Measurements from ENCODE around the gene CAMTA1. TPM values are rescaled to one million over a fixed set of nuclear protein-coding genes. Genes with fewer than 3 reads are reported as not detected.

Gene CAMTA1
- total and polyA plus RNA-seq, 9 of the 15 experiments (the other 6 are each of a cell fraction or from before 2014, with no cell fraction given): 43.9 to 161 (median 65.9) TPM

DNA sequence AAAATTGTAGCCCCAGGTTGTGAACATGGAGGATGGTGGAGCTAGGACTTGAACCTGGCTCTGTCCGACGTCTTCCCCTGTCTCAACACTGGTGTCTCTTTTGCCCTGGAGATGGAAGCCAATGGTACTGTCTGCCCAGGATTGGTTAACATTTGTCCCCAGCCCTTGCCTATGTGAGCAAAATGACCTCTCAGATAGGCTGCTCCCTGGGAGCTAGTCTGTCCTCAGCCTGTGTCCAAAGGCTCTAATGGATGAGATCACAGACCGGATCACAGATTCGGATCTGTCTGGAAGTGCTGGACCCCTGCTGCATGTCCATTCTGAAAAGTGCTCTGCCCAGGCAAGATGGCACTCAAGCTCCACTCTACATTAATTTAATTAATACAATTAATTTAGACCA is 591.4 kb downstream of the CAMTA1 start:
- ChIA-PET POLR2A (no interaction called here), CTCF (ENCODE audit: low intra/inter-chr PET ratio) (no interaction called here)
- Histone ChIP-seq H2AFZ (ENCODE audit: low read depth, low read length) (no peak overlapping the region), H3K27ac (ENCODE audit: extremely low read depth, low read depth, low read length) (no peak overlapping the region), H3K9me3 (replicated peaks; ENCODE audit: control insufficient read depth, insufficient read depth, low read depth, low read length) (no peaks in the 10 kb centered on the region), H4K20me1 (replicated peaks; ENCODE audit: control insufficient read depth, insufficient read depth, low read length) (no peaks in the 10 kb centered on the region; the same call in 1 of the 2 replicates), H3K4me2 (ENCODE audit: insufficient read depth, low read length) (no peak overlapping the region), H3K27me3 (ENCODE audit: control insufficient read depth in 2 of 2, insufficient read depth in 2 of 2, low read length in 2 of 2) (peaks cover 33 to 77% of the 10 kb centered on the region in 2 experiments), H3K36me3 (ENCODE audit: control insufficient read depth, insufficient read depth, low read length) (no peaks in the 10 kb centered on the region), H3K4me3 (no peak overlapping the region), H3K4me1 (replicated peaks in 1 of 2; ENCODE audit: control insufficient read depth in 2 of 2, insufficient read depth in 2 of 2, low read length in 2 of 2) (no peaks in the 10 kb centered on the region; a peak in 2 of 5 replicates), H3K9ac (ENCODE audit: insufficient read depth in 1 of 2, low read depth in 2 of 2, low read length in 2 of 2) (no peak overlapping the region), H3K79me2 (ENCODE audit: control insufficient read depth, insufficient read depth, low read length) (no peaks in the 10 kb centered on the region), H3K9me1 (ENCODE audit: control insufficient read depth, insufficient read depth, low read length) (peaks cover 9% of the 10 kb centered on the region)
- ATAC-seq (no peak), FAIRE-seq (no peak), DNase-seq (ENCODE audit: extremely low read depth in 1 of 4, low spot score in 3 of 4) (no peak)
- BruUV-seq (replicated peaks): no TSS peak
- in situ Hi-C loops (cut with MboI) (loop anchor here (5.0 kb wide), 1 partner anchor 44 kb away; no protein-coding TSS in a partner anchor), intact Hi-C loops (cut with micrococcal nuclease) (no loop called here)
- TF ChIP-seq RFX1 (IDR thresholded peaks at IDR 0.05) (no peak), CC2D1A (IDR thresholded peaks at IDR 0.05) (no peak)
- 2% methylated on average over 4 of the region's 4 CpGs for WGBS (ENCODE audit: insufficient coverage, low coverage, missing lambda C conversion rate)

- Histone ChIP-seq H3K79me2 (ENCODE audit: control insufficient read depth, insufficient read depth, low read length) (no peaks in the 10 kb centered on the region), H2AFZ (ENCODE audit: low read depth, low read length) (no peak overlapping the region), H3K4me1 (replicated peaks in 1 of 2; ENCODE audit: control insufficient read depth in 2 of 2, insufficient read depth in 2 of 2, low read length in 2 of 2) (no peaks in the 10 kb centered on the region), H3K9ac (ENCODE audit: insufficient read depth in 1 of 2, low read depth in 2 of 2, low read length in 2 of 2) (no peak overlapping the region), H3K9me1 (ENCODE audit: control insufficient read depth, insufficient read depth, low read length) (peaks cover 5% of the 10 kb centered on the region), H3K4me2 (ENCODE audit: insufficient read depth, low read length) (no peak overlapping the region), H3K27me3 (ENCODE audit: control insufficient read depth in 2 of 2, insufficient read depth in 2 of 2, low read length in 2 of 2) (peaks cover 21 to 58% of the 10 kb centered on the region in 2 experiments; a peak in 4 of 5 replicates), H3K36me3 (ENCODE audit: control insufficient read depth, insufficient read depth, low read length) (no peaks in the 10 kb centered on the region), H3K9me3 (replicated peaks; ENCODE audit: control insufficient read depth, insufficient read depth, low read depth, low read length) (no peaks in the 10 kb centered on the region), H3K4me3 (no peak overlapping the region), H4K20me1 (replicated peaks; ENCODE audit: control insufficient read depth, insufficient read depth, low read length) (peaks cover 3% of the 10 kb centered on the region; the same call in 1 of the 2 replicates), H3K27ac (ENCODE audit: extremely low read depth, low read depth, low read length) (no peak overlapping the region)
- FAIRE-seq: no peak
- POLR2A ChIA-PET: interaction anchor here (0.6 kb wide), 1 partner anchor 25 kb away, joined by 3 read pairs; no protein-coding TSS in a partner anchor
- intact Hi-C loops (cut with micrococcal nuclease): no loop called here
- ATAC-seq: no peak
- CTCF ChIA-PET (ENCODE audit: low intra/inter-chr PET ratio): no interaction called here
- 0% methylated on average over 14 of the region's 14 CpGs for WGBS (ENCODE audit: insufficient coverage, low coverage, missing lambda C conversion rate)
- DNase-seq (ENCODE audit: extremely low read depth in 1 of 4, low spot score in 3 of 4): no peak
- no TSS peak for BruUV-seq (replicated peaks)
- in situ Hi-C loops (cut with MboI): loop anchor here (5.0 kb wide), 1 partner anchor 46 kb away; no protein-coding TSS in a partner anchor
- TF ChIP-seq NR3C1 (CRISPR knock-in tag; IDR thresholded peaks at IDR 0.05) (no peak), ZNF592 (IDR thresholded peaks at IDR 0.05) (no peak), SMAD2 (IDR thresholded peaks at IDR 0.05; ENCODE audit: low read depth, low read length) (no peak), ETV5 (CRISPR knock-in tag; IDR thresholded peaks at IDR 0.05; ENCODE audit: low read depth) (no peak), NFATC3 (IDR thresholded peaks at IDR 0.05) (no peak), ELF4 (CRISPR knock-in tag; IDR thresholded peaks at IDR 0.05) (no peak), CC2D1A (IDR thresholded peaks at IDR 0.05) (no peak)
- TF ChIP-seq, protein P1, sequence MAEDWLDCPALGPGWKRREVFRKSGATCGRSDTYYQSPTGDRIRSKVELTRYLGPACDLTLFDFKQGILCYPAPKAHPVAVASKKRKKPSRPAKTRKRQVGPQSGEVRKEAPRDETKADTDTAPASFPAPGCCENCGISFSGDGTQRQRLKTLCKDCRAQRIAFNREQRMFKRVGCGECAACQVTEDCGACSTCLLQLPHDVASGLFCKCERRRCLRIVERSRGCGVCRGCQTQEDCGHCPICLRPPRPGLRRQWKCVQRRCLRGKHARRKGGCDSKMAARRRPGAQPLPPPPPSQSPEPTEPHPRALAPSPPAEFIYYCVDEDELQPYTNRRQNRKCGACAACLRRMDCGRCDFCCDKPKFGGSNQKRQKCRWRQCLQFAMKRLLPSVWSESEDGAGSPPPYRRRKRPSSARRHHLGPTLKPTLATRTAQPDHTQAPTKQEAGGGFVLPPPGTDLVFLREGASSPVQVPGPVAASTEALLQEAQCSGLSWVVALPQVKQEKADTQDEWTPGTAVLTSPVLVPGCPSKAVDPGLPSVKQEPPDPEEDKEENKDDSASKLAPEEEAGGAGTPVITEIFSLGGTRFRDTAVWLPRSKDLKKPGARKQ (CRISPR knock-in tag; IDR thresholded peaks at IDR 0.05): no peak
Observed at GRCh38 chr1:7378346-7379130, 593.3 kb downstream of the CAMTA1 start.
